Measurements from ENCODE around the gene TNRC6C. TPM values are rescaled to one million over a fixed set of nuclear protein-coding genes. Genes with fewer than 3 reads are reported as not detected.
A peak's percentile ranks its signal among the peaks of the same experiment; 100 is the strongest.

Gene TNRC6C
- total and polyA plus RNA-seq, 7 donors: 0.92 to 22.1 (median 6.3) TPM

DNA sequence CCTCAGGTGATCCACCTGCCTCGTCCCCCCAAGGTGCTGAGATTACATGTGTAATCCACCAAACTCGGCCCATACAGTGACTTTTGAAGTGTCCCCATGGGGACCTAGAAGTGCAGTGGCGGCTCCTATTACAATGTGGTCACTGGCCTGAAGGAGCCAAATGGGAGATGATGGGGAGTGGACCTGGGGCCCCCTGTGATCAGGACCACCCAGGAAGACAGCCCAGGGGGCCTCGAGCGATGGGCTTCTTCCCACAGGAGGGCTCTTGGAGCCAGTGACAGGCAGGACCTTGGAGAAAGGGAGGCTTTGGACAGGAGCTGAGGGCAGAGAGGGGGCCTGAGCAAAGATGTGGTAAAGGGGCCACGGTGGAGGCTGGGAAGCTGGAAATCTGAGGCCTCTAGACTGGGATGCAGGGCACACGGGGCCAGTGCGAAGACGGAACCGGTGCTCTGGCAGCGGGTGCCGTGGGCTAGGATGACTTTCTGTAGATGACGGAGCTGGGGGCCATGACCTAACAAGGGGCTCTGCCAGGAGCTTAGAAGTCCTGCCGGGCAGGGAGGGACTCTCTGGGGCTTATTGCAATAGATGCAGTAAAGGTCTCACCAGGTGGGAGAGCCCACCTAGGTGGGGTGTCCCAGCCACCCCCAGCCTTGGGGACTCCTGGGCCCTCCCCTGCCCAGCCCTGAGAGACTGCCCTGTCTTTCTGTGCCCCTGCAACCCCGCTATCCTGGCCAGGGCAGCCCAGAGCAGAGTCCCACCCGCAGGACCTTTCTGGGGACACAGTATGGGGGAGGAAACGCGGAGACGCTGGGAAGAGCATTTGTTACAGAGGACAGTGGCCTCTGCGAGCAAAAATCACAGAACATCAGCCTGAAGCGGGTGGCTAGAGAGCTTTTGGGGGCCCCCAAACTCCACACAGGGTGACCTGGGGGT is 185.0 kb downstream of the TNRC6C start:
- intact Hi-C loops (cut with DNase I): no loop called here
- Histone ChIP-seq H3K27me3 (peaks cover 0 to 25% (median 12%) of the 10 kb centered on the region in 3 donors), H3K36me3 (no peaks in the 10 kb centered on the region), H3K27ac (peak overlapping the region; percentile 46 to 62 (median 56)), H3K9me3 (no peaks in the 10 kb centered on the region), H3K4me1 (peaks cover 0 to 37% (median 31%) of the 10 kb centered on the region in 4 donors), H3K4me3 (no peak overlapping the region)
- TF ChIP-seq POLR2A (IDR thresholded peaks at IDR 0.05) (no peak), CTCF (IDR thresholded peaks at IDR 0.05) (no peak), EP300 (IDR thresholded peaks at IDR 0.05) (no peak), POLR2AphosphoS5 (IDR thresholded peaks at IDR 0.05) (no peak)
- no peak for DNase-seq
- 86 to 91% methylated on average over 21 of the region's 21 CpGs for WGBS, 2 donors

GRCh38 chr17:78144147-78144719 is 185.7 kb downstream of the TNRC6C start:
- peak; percentile 91 for DNase-seq
- peak overlapping the region; percentile 46 to 62 (median 56) for H3K27ac ChIP-seq
- H3K9me3 ChIP-seq: no peaks in the 10 kb centered on the region
- intact Hi-C loops (cut with DNase I): no loop called here
- 27 to 49% methylated on average over 11 of the region's 11 CpGs for WGBS, 2 donors
- H3K4me1 ChIP-seq: peaks cover 0 to 37% (median 31%) of the 10 kb centered on the region in 4 donors
- H3K36me3 ChIP-seq: no peaks in the 10 kb centered on the region
- H3K4me3 ChIP-seq: no peak overlapping the region
- H3K27me3 ChIP-seq: peaks cover 0 to 25% (median 12%) of the 10 kb centered on the region in 3 donors
- peak in 1 of 4 donors; percentile 20 for TF ChIP-seq POLR2AphosphoS5 (IDR thresholded peaks at IDR 0.05)
- no peak for TF ChIP-seq CTCF (IDR thresholded peaks at IDR 0.05)

DNA sequence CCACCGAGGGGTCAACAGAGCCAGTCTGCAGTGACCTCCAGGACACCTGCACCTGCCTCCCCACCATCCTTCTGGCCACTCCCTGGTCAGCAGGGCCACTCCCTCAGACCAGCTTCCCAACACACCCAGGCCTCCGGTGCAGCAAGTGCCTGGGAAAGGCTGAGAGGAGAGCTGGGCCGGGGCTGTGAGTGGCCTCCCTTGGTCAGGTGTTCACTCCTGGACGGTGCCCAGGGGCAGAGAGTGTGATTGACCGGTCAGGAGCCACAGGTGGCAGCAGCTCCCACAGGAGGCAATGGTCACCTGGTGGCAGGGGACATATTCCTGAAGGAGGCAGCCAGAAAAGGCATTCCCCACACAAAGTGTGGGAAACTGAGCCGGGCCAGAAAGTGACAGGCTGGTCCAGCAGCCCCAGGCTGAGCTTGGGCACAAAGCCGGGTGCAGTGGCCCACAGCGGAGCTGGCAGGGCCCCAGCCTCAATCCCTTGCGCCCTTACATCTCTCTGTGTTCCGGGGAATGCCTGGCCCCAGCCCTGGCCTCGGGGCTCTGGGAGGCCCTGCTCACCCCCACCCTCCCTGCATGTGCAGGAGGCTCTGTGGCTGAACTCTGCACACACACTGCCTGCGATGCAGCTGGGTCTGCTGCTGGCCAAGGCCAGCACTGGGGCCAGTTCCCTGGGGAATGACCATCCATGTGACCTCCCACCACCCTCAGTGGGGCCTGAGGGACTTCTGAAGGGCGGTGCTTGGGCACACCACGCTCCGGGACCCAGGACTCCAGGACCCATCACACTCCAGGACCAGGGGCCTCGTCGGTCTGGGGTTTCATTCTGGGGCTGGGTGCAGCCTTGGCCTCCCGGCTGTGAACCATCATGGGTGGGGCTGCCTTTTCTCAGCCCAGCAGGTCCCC is 186.5 kb downstream of the TNRC6C start:
- H3K9me3 ChIP-seq: no peaks in the 10 kb centered on the region
- H3K27ac ChIP-seq: peak overlapping the region; percentile 46 to 62 (median 56)
- peaks cover 0 to 37% (median 30%) of the 10 kb centered on the region in 4 donors for H3K4me1 ChIP-seq
- WGBS, 2 donors: 23 to 60% methylated on average over 18 of the region's 18 CpGs
- peaks cover 0 to 25% (median 12%) of the 10 kb centered on the region in 3 donors for H3K27me3 ChIP-seq
- no peak overlapping the region for H3K4me3 ChIP-seq
- no peak for TF ChIP-seq POLR2A (IDR thresholded peaks at IDR 0.05)
- TF ChIP-seq POLR2AphosphoS5 (IDR thresholded peaks at IDR 0.05): peak in 2 of 4 donors; percentile 26 to 30
- intact Hi-C loops (cut with DNase I): no loop called here
- DNase-seq: peak; percentile 80
- H3K36me3 ChIP-seq: no peaks in the 10 kb centered on the region

DNA sequence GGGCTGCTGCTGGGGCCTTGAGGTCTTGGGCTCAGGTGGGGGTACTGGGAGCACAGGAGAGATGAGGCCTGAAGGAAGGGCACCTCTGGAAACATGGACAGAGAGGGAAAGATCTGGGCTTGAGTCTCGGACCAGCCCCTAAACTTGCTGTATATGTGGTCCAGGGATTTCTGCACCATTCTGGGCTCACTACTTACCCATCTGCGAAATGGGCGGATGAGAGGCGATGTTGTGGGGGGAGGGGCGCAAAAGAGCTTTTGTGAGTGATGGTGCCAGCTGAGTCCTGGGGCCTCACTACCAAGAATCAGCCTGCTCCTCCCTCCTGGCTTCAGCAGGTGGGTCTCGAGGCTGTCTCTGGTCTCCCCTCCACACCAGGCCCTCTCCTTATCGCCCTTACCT is 188.0 kb downstream of the TNRC6C start:
- Histone ChIP-seq H3K4me3 (no peak overlapping the region), H3K27ac (no peak overlapping the region), H3K9me3 (no peaks in the 10 kb centered on the region), H3K36me3 (no peaks in the 10 kb centered on the region), H3K4me1 (peaks cover 0 to 25% (median 21%) of the 10 kb centered on the region in 4 donors), H3K27me3 (peaks cover 0 to 13% (median under 1%) of the 10 kb centered on the region in 3 donors)
- no peak for DNase-seq
- TF ChIP-seq CTCF (IDR thresholded peaks at IDR 0.05) (no peak), EP300 (IDR thresholded peaks at IDR 0.05) (no peak), POLR2AphosphoS5 (IDR thresholded peaks at IDR 0.05) (no peak), POLR2A (IDR thresholded peaks at IDR 0.05) (no peak)
- intact Hi-C loops (cut with DNase I): no loop called here
- 90 to 93% methylated on average over 7 of the region's 7 CpGs for WGBS, 2 donors

Measured in sigmoid colon (tissue), 7 donors.